HEK293 (cell line): ENCODE results near the gene ZNF816.

ENCODE experiments used
- CTCF ChIP-seq: fragments of 450-650 bp; formaldehyde crosslinking; IDR thresholded peaks from 2 replicates; pipeline ENCODE4 v1.5.1; 2016; ENCODE audit warnings: missing biosample characterization, missing genetic modification characterization
- KLF16 ChIP-seq: fragments of 450-650 bp; formaldehyde crosslinking; IDR thresholded peaks from 2 replicates; pipeline ENCODE4 v1.5.1; 2017; ENCODE audit warnings: missing biosample characterization, missing genetic modification characterization
- KLF9 ChIP-seq: fragments of 450-650 bp; formaldehyde crosslinking; IDR thresholded peaks from 2 replicates; pipeline ENCODE4 v1.5.1; 2016; ENCODE audit warnings: missing biosample characterization, missing genetic modification characterization, low read depth
- PATZ1 ChIP-seq: fragments of 450-650 bp; formaldehyde crosslinking; IDR thresholded peaks from 2 replicates; pipeline ENCODE4 v1.5.1; 2016; ENCODE audit warnings: missing biosample characterization, missing genetic modification characterization
- PRDM1 ChIP-seq: fragments of 450-650 bp; formaldehyde crosslinking; IDR thresholded peaks from 2 replicates; pipeline ENCODE4; 2016; ENCODE audit warnings: missing biosample characterization, missing genetic modification characterization
- REST ChIP-seq: fragments of 450-650 bp; formaldehyde crosslinking; IDR thresholded peaks from 2 replicates; pipeline ENCODE4 v1.5.1; 2016; ENCODE audit warnings: missing biosample characterization, missing genetic modification characterization
- ZBTB49 ChIP-seq: fragments of 450-650 bp; formaldehyde crosslinking; IDR thresholded peaks from 2 replicates; pipeline ENCODE4 v1.5.1; 2016; ENCODE audit warnings: missing biosample characterization, missing genetic modification characterization, low read depth
- ZFP3 ChIP-seq: fragments of 450-650 bp; formaldehyde crosslinking; IDR thresholded peaks from 2 replicates; pipeline ENCODE4 v1.5.1; 2016; ENCODE audit warnings: low read depth, missing biosample characterization, missing genetic modification characterization
- ZNF239 ChIP-seq: fragments of 450-650 bp; formaldehyde crosslinking; IDR thresholded peaks from 2 replicates; pipeline ENCODE4 v1.5.1; 2016; ENCODE audit warnings: missing biosample characterization, missing genetic modification characterization
- ZNF670 ChIP-seq: fragments of 450-650 bp; formaldehyde crosslinking; IDR thresholded peaks from 2 replicates; pipeline ENCODE4 v1.5.1; 2016; ENCODE audit warnings: missing biosample characterization, missing genetic modification characterization, low read depth

GRCh38 chr19:52922841-52923777 lies 39.6 kb downstream of the ZNF816 start, which contains the start of gene ZNF888:
- TF ChIP-seq ZNF670 (no peak), CTCF (tag by site-specific recombination) (no peak), KLF16 (tag by site-specific recombination) (no peak), KLF9 (tag by site-specific recombination) (peak; percentile 35; the same call in 1 of the 2 replicates), REST (tag by site-specific recombination) (no peak), ZNF239 (tag by site-specific recombination) (no peak), PATZ1 (tag by site-specific recombination) (0 out of 2 replicates have a peak, but pooled peaks have one; percentile 11), PRDM1 (no peak), ZFP3 (no peak), ZBTB49 (tag by site-specific recombination) (no peak)
